BE2C (cell line): ENCODE measurements around the gene RETN.

Source experiments
- DNase-seq: peaks from one replicate; pipeline ENCODE4 v3.0.0-alpha.2; 2020
- H3K27me3 ChIP-seq: fragments of 250-450 bp; sonication (Bioruptor Pico); 2 replicates; pipeline ENCODE4 v1.5.1; 2020; ENCODE audit warnings: mild to moderate bottlenecking
- H3K36me3 ChIP-seq: fragments of 250-450 bp; sonication (Bioruptor Pico); 2 replicates; pipeline ENCODE4 v1.5.1; 2020; ENCODE audit warnings: mild to moderate bottlenecking
- H3K4me1 ChIP-seq: fragments of 250-450 bp; sonication (Bioruptor Pico); 2 replicates; pipeline ENCODE4 v1.5.1; 2020
- H3K4me3 ChIP-seq: 2 replicates; pipeline ENCODE4 v1.5.1; 2011; ENCODE audit warnings: low read depth, low read length
- H3K9me3 ChIP-seq: fragments of 250-450 bp; sonication (Bioruptor Pico); 2 replicates; pipeline ENCODE4 v1.5.1; 2020
- CTCF ChIP-seq: IDR thresholded peaks from 2 replicates; pipeline ENCODE4 v1.5.1; 2012; ENCODE audit warnings: mild to moderate bottlenecking, low read depth, low read length

RETN gene

GRCh38 chr19:7654401-7654800, 14.4 kb upstream of the RETN start:
- no peak for TF ChIP-seq CTCF
- Histone ChIP-seq H3K4me1 (no peaks in the 10 kb centered on the region), H3K27me3 (peaks cover 55% of the 10 kb centered on the region), H3K4me3 (no peak overlapping the region), H3K36me3 (no peaks in the 10 kb centered on the region), H3K9me3 (no peaks in the 10 kb centered on the region)
- no peak for DNase-seq

GRCh38 chr19:7655581-7655980, 13.3 kb upstream of the RETN start:
- DNase-seq, result no peak
- Histone ChIP-seq H3K9me3 (no peaks in the 10 kb centered on the region), H3K4me3 (no peak overlapping the region), H3K4me1 (no peaks in the 10 kb centered on the region), H3K27me3 (peaks cover 51% of the 10 kb centered on the region), H3K36me3 (no peaks in the 10 kb centered on the region)
- no peak for TF ChIP-seq CTCF

- no peak for TF ChIP-seq CTCF
- no peak for DNase-seq
- H3K4me3 ChIP-seq, result no peak overlapping the region
These were observed 11.6 kb upstream of the RETN start for GRCh38 chr19:7657131-7657751.

GRCh38 chr19:7658219-7658686, 10.6 kb upstream of the RETN start:
- peaks cover 40% of the 10 kb centered on the region for H3K27me3 ChIP-seq
- no peaks in the 10 kb centered on the region for H3K4me1 ChIP-seq
- H3K36me3 ChIP-seq, result no peaks in the 10 kb centered on the region
- no peak overlapping the region for H3K4me3 ChIP-seq
- DNase-seq, result no peak
- TF ChIP-seq CTCF, result no peak
- H3K9me3 ChIP-seq, result no peaks in the 10 kb centered on the region

More at GRCh38 chr19:7657131-7657751, 11.6 kb upstream of the RETN start:
- no peaks in the 10 kb centered on the region for H3K9me3 ChIP-seq
- no peaks in the 10 kb centered on the region for H3K36me3 ChIP-seq
- peaks cover 39% of the 10 kb centered on the region for H3K27me3 ChIP-seq
- H3K4me1 ChIP-seq, result no peaks in the 10 kb centered on the region

GRCh38 chr19:7661744-7662538, 6.9 kb upstream of the RETN start:
- Histone ChIP-seq H3K4me3 (no peak overlapping the region), H3K36me3 (no peaks in the 10 kb centered on the region), H3K27me3 (peaks cover 53% of the 10 kb centered on the region), H3K4me1 (no peaks in the 10 kb centered on the region), H3K9me3 (no peaks in the 10 kb centered on the region)
- DNase-seq, result no peak
- no peak for TF ChIP-seq CTCF

GRCh38 chr19:7662657-7663056, 6.2 kb upstream of the RETN start:
- Histone ChIP-seq H3K4me3 (no peak overlapping the region), H3K4me1 (no peaks in the 10 kb centered on the region), H3K36me3 (no peaks in the 10 kb centered on the region), H3K9me3 (no peaks in the 10 kb centered on the region), H3K27me3 (peaks cover 51% of the 10 kb centered on the region)
- no peak for DNase-seq
- TF ChIP-seq CTCF, result no peak
